HepG2 (cell line): ENCODE data around the gene ALG10B. TPM values are rescaled to one million over a fixed set of nuclear protein-coding genes. Genes with fewer than 3 reads are reported as not detected.

Source experiments
- ATAC-seq: fragments of 200-7000 bp; cut with Tn5 transposase; 3 replicates; pipeline ENCODE4 v1.9.1; 2020; ENCODE audit warnings: mild to moderate bottlenecking, moderate library complexity
- BruUV-seq: library from RNA; stranded (reverse); fragments of 400-500 nt; replicated peaks from 2 replicates; lab custom pipeline; 2021; lab: Mats Ljungman, UMichigan
- CTCF ChIA-PET: fragments of 300-600 bp; formaldehyde crosslinking; extraction: SDS; loops from one replicate; lab custom pipeline; 2021; ENCODE audit warnings: low total read pairs, inconsistent platforms, low intra/inter-chr PET ratio; lab: Yijun Ruan, JAX
- POLR2A ChIA-PET: fragments of 350-600 bp; sonication (Branson Sonifier 250); formaldehyde crosslinking; loops from one replicate; lab custom pipeline; 2020; ENCODE audit warnings: antibody characterized with exemption, inconsistent platforms; lab: Yijun Ruan, JAX
- DNase-seq: peaks from one replicate; pipeline ENCODE4 v3.0.0-alpha.2; 2015; ENCODE audit warnings: low spot score
- FAIRE-seq: peaks from 3 replicates; lab custom pipeline; 2011; peaks lifted over from hg19 to GRCh38; lab: Jason Lieb, UNC
- H2AFZ ChIP-seq: one replicate; pipeline ENCODE4 v1.6.1; 2011; ENCODE audit warnings: low read length, inconsistent platforms
- H3K27ac ChIP-seq: fragments of 300-600 bp; 3 replicates; pipeline ENCODE4 v1.8.0; 2011; ENCODE audit warnings: mixed run types, mild to moderate bottlenecking, mixed read lengths, low read length, inconsistent platforms; ENCODE audit not compliant: insufficient read depth; ENCODE audit errors: extremely low read length
- H3K27me3 ChIP-seq, 2 experiments: fragments of 200-600 bp in 1 of 2; 2 replicates in 1 of 2; 3 replicates in 1 of 2; pipeline versions ENCODE4 v1.6.0 to v1.8.0; 2011; ENCODE audit warnings: low read length in 2 of 2, mild to moderate bottlenecking in 2 of 2, moderate library complexity in 2 of 2, inconsistent platforms in 1 of 2; ENCODE audit not compliant: insufficient read depth in 2 of 2, control insufficient read depth in 1 of 2
- H3K36me3 ChIP-seq, 2 experiments: fragments of 200-600 bp in 1 of 2; replicated peaks in 1 of 2; 2 replicates in 1 of 2; 3 replicates in 1 of 2; pipeline versions ENCODE4 v1.5.1 to v1.8.0; 2011; ENCODE audit warnings: low read length in 2 of 2, inconsistent platforms in 1 of 2; ENCODE audit not compliant: insufficient read depth in 2 of 2, control insufficient read depth in 1 of 2
- H3K4me1 ChIP-seq: 2 replicates; pipeline ENCODE4 v1.5.1; 2012; ENCODE audit warnings: low read length, inconsistent platforms; ENCODE audit not compliant: insufficient read depth
- H3K4me2 ChIP-seq: 2 replicates; pipeline ENCODE4 v1.6.0; 2011; ENCODE audit warnings: low read depth, low read length, inconsistent platforms
- H3K4me3 ChIP-seq, 3 experiments: fragments of 200-600 bp in 1 of 3; sonication (generic), shearing (Covaris generic) in 1 of 3; replicated peaks in 1 of 3; 2 replicates each; pipeline ENCODE4 v1.5.1; 2011 to 2016; ENCODE audit warnings: low read length in 3 of 3, inconsistent platforms in 2 of 3, low read depth in 2 of 3, mild to moderate bottlenecking in 2 of 3, control low read depth in 1 of 3, mixed read lengths in 1 of 3; ENCODE audit not compliant: insufficient read depth in 1 of 3
- H3K79me2 ChIP-seq: one replicate; pipeline ENCODE4 v1.6.1; 2011; ENCODE audit warnings: low read length, inconsistent platforms; ENCODE audit not compliant: insufficient read depth
- H3K9ac ChIP-seq: 2 replicates; pipeline ENCODE4 v1.6.0; 2011; ENCODE audit warnings: mild to moderate bottlenecking, low read depth, low read length, inconsistent platforms; ENCODE audit not compliant: insufficient read depth
- H3K9me3 ChIP-seq: 2 replicates; pipeline ENCODE4 v1.5.1; 2012; ENCODE audit warnings: mild to moderate bottlenecking, low read length
- H4K20me1 ChIP-seq: 2 replicates; pipeline ENCODE4 v1.6.0; 2011; ENCODE audit warnings: inconsistent platforms, mild to moderate bottlenecking, low read length, moderate library complexity; ENCODE audit not compliant: insufficient read depth
- FOXJ3 ChIP-seq: sonication (generic); formaldehyde crosslinking; IDR thresholded peaks from 2 replicates; pipeline ENCODE4 v1.4.0; 2020; ENCODE audit warnings: missing genetic modification reagents, mild to moderate bottlenecking, borderline replicate concordance
- HNF4A ChIP-seq: sonication (generic); formaldehyde crosslinking; IDR thresholded peaks from 2 replicates; pipeline ENCODE4 v1.4.0; 2020; ENCODE audit warnings: missing genetic modification reagents
- KDM2A ChIP-seq: sonication (generic); formaldehyde crosslinking; IDR thresholded peaks from 2 replicates; pipeline ENCODE4 v1.4.0; 2020; ENCODE audit warnings: low read depth, missing genetic modification reagents, borderline replicate concordance
- NRL ChIP-seq: sonication (generic); formaldehyde crosslinking; IDR thresholded peaks from 2 replicates; pipeline ENCODE4 v1.5.0; 2020; ENCODE audit warnings: missing genetic modification reagents, mild to moderate bottlenecking, moderate library complexity, borderline replicate concordance
- SOX6 ChIP-seq, 2 experiments: fragments of 450-650 bp in 1 of 2; sonication (generic) in 1 of 2; formaldehyde crosslinking in 1 of 2; IDR thresholded peaks; 2 replicates each; pipeline versions ENCODE4 v1.4.0 to v1.6.1; 2017 to 2020; ENCODE audit warnings: antibody characterized with exemption in 1 of 2, mild to moderate bottlenecking in 1 of 2, missing genetic modification reagents in 1 of 2
- SYNCRIP ChIP-seq: fragments of 200-400 bp; formaldehyde crosslinking; IDR thresholded peaks from 2 replicates; pipeline ENCODE4 v1.6.1; 2018; ENCODE audit warnings: mild to moderate bottlenecking, low read depth, low read length; ENCODE audit not compliant: insufficient read depth
- TAF1 ChIP-seq: sonication (generic); formaldehyde crosslinking; IDR thresholded peaks from 2 replicates; pipeline ENCODE4 v1.4.0; 2020; ENCODE audit warnings: missing genetic modification reagents
- ZBTB10 ChIP-seq: sonication (generic); formaldehyde crosslinking; IDR thresholded peaks from 2 replicates; pipeline ENCODE4 v1.4.0; 2020; ENCODE audit warnings: missing genetic modification reagents, borderline replicate concordance
- ZNF264 ChIP-seq: sonication (generic); formaldehyde crosslinking; IDR thresholded peaks from 2 replicates; pipeline ENCODE4 v1.4.0; 2020; ENCODE audit warnings: missing genetic modification reagents
- ZNF816 ChIP-seq: sonication (generic); formaldehyde crosslinking; IDR thresholded peaks from 2 replicates; pipeline ENCODE4 v1.8.0; 2022; ENCODE audit warnings: missing genetic modification reagents, mild to moderate bottlenecking, borderline replicate concordance
- WGBS: methylation state at CpG from one replicate; pipeline ENCODE4 v1.1.6; 2017; ENCODE audit warnings: low lambda C conversion rate; 5-methylcytosine and 5-hydroxymethylcytosine counted together
- in situ Hi-C: cut with HindIII; loops from 2 replicates; pipeline ENCODE4 v1.10.0; 2017; ENCODE audit warnings: low pct_unique_long_range_greater_than_20kb; ENCODE audit not compliant: extremely low pct_ligation_motif_present
- intact Hi-C: fragments of 100-400 bp; cut with micrococcal nuclease; formaldehyde crosslinking; loops from one replicate; pipeline ENCODE4 v1.10.0; 2022; ENCODE audit not compliant: unreplicated experiment
- polyA plus RNA-seq, 8 experiments: library from polyadenylated mRNA; depleted of rRNA in 3 of 8; stranded (reverse) in 7 of 8; unstranded in 1 of 8; fragments of >200 nt; fragmentation: Illumina TruSeq in 4 of 8; extraction: Trizol in 4 of 8; gene quantifications; 2 replicates each; pipeline versions ENCODE4 v1.2.1 to v1.2.3, GENCODE V29; 2011 to 2016; ENCODE audit warnings: low read depth in 4 of 8, missing spikeins in 1 of 8, mixed read lengths in 1 of 8; ENCODE audit not compliant: insufficient read depth in 1 of 8
- total RNA-seq, 5 experiments: library from RNA; depleted of rRNA; stranded (reverse); fragments of >200 nt; fragmentation: Illumina TruSeq; extraction: Trizol; gene quantifications; 2 replicates each; pipeline ENCODE4 v1.2.3, GENCODE V29; 2016; ENCODE audit warnings: low read depth in 1 of 5
- TF ChIP-seq, protein P1 (sequence below): sonication (generic); formaldehyde crosslinking; IDR thresholded peaks from 2 replicates; pipeline ENCODE4 v1.5.1; 2020; ENCODE audit warnings: mild to moderate bottlenecking, missing genetic modification reagents, moderate library complexity
- TF ChIP-seq, protein P2 (sequence below): sonication (generic); formaldehyde crosslinking; IDR thresholded peaks from 2 replicates; pipeline ENCODE4 v1.8.1; 2022; ENCODE audit warnings: low read depth, mild to moderate bottlenecking, missing genetic modification reagents

ALG10B gene
- total and polyA plus RNA-seq, 2 of the 13 experiments (the other 11 are each of a cell fraction or from before 2014, with no cell fraction given): 3.3 to 9.3 TPM

DNA sequence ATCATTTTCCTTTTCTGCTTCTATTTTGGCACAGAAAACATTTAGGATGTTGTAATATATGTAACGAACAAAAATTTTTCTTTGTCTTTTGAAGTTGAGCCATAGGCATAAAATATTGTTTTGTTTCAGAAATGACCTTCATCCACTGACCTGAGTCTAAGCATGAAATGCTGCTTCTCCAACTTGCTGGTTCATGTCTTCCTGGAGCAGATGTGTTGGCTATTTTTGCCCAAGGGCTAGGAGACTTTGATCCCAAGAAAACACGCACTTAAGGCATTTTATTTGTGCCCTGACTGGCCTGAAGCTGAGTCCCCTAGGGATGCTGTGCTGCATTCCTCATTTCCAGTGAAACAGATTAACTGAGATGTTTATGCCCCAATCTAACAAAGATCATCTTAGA lies 27.2 kb upstream of the ALG10B start:
- TF ChIP-seq SOX6 (IDR thresholded peaks at IDR 0.05): no peak
- TF ChIP-seq SOX6 (CRISPR knock-in tag; IDR thresholded peaks at IDR 0.05): no peak
- no peak for TF ChIP-seq TAF1
- no peak for TF ChIP-seq FOXJ3 (CRISPR knock-in tag)
- no peak for TF ChIP-seq HNF4A
- no peak for TF ChIP-seq ZNF264
- TF ChIP-seq NRL (CRISPR knock-in tag): no peak
- TF ChIP-seq, protein P1, sequence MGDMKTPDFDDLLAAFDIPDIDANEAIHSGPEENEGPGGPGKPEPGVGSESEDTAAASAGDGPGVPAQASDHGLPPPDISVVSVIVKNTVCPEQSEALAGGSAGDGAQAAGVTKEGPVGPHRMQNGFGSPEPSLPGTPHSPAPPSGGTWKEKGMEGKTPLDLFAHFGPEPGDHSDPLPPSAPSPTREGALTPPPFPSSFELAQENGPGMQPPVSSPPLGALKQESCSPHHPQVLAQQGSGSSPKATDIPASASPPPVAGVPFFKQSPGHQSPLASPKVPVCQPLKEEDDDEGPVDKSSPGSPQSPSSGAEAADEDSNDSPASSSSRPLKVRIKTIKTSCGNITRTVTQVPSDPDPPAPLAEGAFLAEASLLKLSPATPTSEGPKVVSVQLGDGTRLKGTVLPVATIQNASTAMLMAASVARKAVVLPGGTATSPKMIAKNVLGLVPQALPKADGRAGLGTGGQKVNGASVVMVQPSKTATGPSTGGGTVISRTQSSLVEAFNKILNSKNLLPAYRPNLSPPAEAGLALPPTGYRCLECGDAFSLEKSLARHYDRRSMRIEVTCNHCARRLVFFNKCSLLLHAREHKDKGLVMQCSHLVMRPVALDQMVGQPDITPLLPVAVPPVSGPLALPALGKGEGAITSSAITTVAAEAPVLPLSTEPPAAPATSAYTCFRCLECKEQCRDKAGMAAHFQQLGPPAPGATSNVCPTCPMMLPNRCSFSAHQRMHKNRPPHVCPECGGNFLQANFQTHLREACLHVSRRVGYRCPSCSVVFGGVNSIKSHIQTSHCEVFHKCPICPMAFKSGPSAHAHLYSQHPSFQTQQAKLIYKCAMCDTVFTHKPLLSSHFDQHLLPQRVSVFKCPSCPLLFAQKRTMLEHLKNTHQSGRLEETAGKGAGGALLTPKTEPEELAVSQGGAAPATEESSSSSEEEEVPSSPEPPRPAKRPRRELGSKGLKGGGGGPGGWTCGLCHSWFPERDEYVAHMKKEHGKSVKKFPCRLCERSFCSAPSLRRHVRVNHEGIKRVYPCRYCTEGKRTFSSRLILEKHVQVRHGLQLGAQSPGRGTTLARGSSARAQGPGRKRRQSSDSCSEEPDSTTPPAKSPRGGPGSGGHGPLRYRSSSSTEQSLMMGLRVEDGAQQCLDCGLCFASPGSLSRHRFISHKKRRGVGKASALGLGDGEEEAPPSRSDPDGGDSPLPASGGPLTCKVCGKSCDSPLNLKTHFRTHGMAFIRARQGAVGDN: no peak
- TF ChIP-seq KDM2A (CRISPR knock-in tag): no peak
- TF ChIP-seq, protein P2, sequence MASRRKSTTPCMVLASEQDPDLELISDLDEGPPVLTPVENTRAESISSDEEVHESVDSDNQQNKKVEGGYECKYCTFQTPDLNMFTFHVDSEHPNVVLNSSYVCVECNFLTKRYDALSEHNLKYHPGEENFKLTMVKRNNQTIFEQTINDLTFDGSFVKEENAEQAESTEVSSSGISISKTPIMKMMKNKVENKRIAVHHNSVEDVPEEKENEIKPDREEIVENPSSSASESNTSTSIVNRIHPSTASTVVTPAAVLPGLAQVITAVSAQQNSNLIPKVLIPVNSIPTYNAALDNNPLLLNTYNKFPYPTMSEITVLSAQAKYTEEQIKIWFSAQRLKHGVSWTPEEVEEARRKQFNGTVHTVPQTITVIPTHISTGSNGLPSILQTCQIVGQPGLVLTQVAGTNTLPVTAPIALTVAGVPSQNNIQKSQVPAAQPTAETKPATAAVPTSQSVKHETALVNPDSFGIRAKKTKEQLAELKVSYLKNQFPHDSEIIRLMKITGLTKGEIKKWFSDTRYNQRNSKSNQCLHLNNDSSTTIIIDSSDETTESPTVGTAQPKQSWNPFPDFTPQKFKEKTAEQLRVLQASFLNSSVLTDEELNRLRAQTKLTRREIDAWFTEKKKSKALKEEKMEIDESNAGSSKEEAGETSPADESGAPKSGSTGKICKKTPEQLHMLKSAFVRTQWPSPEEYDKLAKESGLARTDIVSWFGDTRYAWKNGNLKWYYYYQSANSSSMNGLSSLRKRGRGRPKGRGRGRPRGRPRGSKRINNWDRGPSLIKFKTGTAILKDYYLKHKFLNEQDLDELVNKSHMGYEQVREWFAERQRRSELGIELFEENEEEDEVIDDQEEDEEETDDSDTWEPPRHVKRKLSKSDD: no peak
- TF ChIP-seq SYNCRIP: no peak
- TF ChIP-seq ZBTB10 (CRISPR knock-in tag): no peak
- no peak for TF ChIP-seq ZNF816 (CRISPR knock-in tag)
- in situ Hi-C loops: no loop called here
- Histone ChIP-seq H3K4me3 (no peak overlapping the region), H3K27ac (no peak overlapping the region), H3K27me3 (no peaks in the 10 kb centered on the region; a peak in 1 of 5 replicates), H3K9me3 (peaks cover 18% of the 10 kb centered on the region), H3K4me2 (no peak overlapping the region), H3K4me1 (no peaks in the 10 kb centered on the region), H2AFZ (no peak overlapping the region), H3K9ac (no peak overlapping the region), H4K20me1 (no peaks in the 10 kb centered on the region), H3K79me2 (no peaks in the 10 kb centered on the region), H3K36me3 (no peaks in the 10 kb centered on the region)
- 0% methylated on average over 2 of the region's 2 CpGs for whole genome bisulfite sequencing
- intact Hi-C loops: no loop called here
- no peak for DNase-seq
- ATAC-seq: no peak
- ChIA-PET CTCF (no interaction called here), POLR2A (no interaction called here)
- no peak for FAIRE-seq
- BruUV-seq: no TSS peak
